ENCODE measurements around the gene CHI3L2. TPM values are rescaled to one million over a fixed set of nuclear protein-coding genes. Genes with fewer than 3 reads are reported as not detected.

Gene CHI3L2
- total RNA-seq, 1 donor from 2014 or later = 5.5 TPM

GRCh38 chr1:111221276-111221632 lies 6.3 kb upstream of the CHI3L2 start:
- no peak for DNase-seq

- no peak for DNase-seq
Observed at GRCh38 chr1:111221633-111222291, 5.8 kb upstream of the CHI3L2 start.

GRCh38 chr1:111222308-111223125 lies 5.0 kb upstream of the CHI3L2 start:
- DNase-seq = no peak

GRCh38 chr1:111223126-111223685 lies 4.3 kb upstream of the CHI3L2 start:
- no peak for DNase-seq

GRCh38 chr1:111225091-111225490 lies 2.4 kb upstream of the CHI3L2 start:
- no peak for DNase-seq

- no peak for DNase-seq
Observed at GRCh38 chr1:111225717-111226400, 1.7 kb upstream of the CHI3L2 start.

- no peak for DNase-seq
Observed at GRCh38 chr1:111227851-111228747, 586 bp downstream of the CHI3L2 start.

- no peak for DNase-seq
Observed at GRCh38 chr1:111228748-111229126, 1.2 kb downstream of the CHI3L2 start.

GRCh38 chr1:111232134-111232533 lies 4.6 kb downstream of the CHI3L2 start:
- DNase-seq = no peak

GRCh38 chr1:111234258-111234657 lies 6.7 kb downstream of the CHI3L2 start:
- DNase-seq = no peak

- DNase-seq = no peak
Observed at GRCh38 chr1:111234866-111235265, 7.4 kb downstream of the CHI3L2 start.

GRCh38 chr1:111236379-111236778 lies 8.9 kb downstream of the CHI3L2 start:
- DNase-seq = no peak

- DNase-seq = no peak
Observed at GRCh38 chr1:111236806-111237205, 9.3 kb downstream of the CHI3L2 start.

- no peak for DNase-seq
Observed at GRCh38 chr1:111238056-111238795, 10.7 kb downstream of the CHI3L2 start.

GRCh38 chr1:111241797-111242196 lies 14.3 kb downstream of the CHI3L2 start:
- DNase-seq = no peak

- no peak for DNase-seq
Observed at GRCh38 chr1:111242805-111243523, 15.5 kb downstream of the CHI3L2 start.

GRCh38 chr1:111247125-111247838 lies 19.8 kb downstream of the CHI3L2 start:
- DNase-seq = no peak

- DNase-seq = no peak
Observed at GRCh38 chr1:111249960-111250359, 22.4 kb downstream of the CHI3L2 start.

GRCh38 chr1:111251570-111251969 lies 24.1 kb downstream of the CHI3L2 start:
- DNase-seq = no peak

GRCh38 chr1:111252786-111253185 lies 25.3 kb downstream of the CHI3L2 start:
- no peak for DNase-seq
